WTC11 (cell line): ENCODE measurements around the gene RSPH3.

ENCODE experiments used
- NR2C2 ChIP-seq: sonication (generic); formaldehyde crosslinking; IDR thresholded peaks from 2 replicates; pipeline ENCODE4 v1.8.0; 2022; ENCODE audit warnings: mild to moderate bottlenecking, missing genetic modification reagents
- ZNF263 ChIP-seq: sonication (generic); formaldehyde crosslinking; IDR thresholded peaks from 2 replicates; pipeline ENCODE4 v1.8.1; 2022; ENCODE audit warnings: low read depth, mild to moderate bottlenecking, moderate library complexity, missing genetic modification reagents
- ZNF281 ChIP-seq: sonication (generic); formaldehyde crosslinking; IDR thresholded peaks from 2 replicates; pipeline ENCODE4 v1.8.0; 2023; ENCODE audit warnings: mild to moderate bottlenecking, missing genetic modification reagents
- ZNF423 ChIP-seq: fragments of 250-450 bp; sonication (Bioruptor Pico); IDR thresholded peaks from 2 replicates; pipeline ENCODE4 v2.1.2; 2022; ENCODE audit warnings: mild to moderate bottlenecking, moderate library complexity

- TF ChIP-seq ZNF263 (CRISPR knock-in tag) (no peak), ZNF281 (CRISPR knock-in tag) (no peak), NR2C2 (no peak), ZNF423 (CRISPR knock-in tag) (no peak)
Observed at GRCh38 chr6:158941246-158941645, 58.8 kb downstream of the RSPH3 start.
